GM10266 (cell line): ENCODE measurements around the gene ANKZF1.

Experiments used
- DNase-seq: peaks from one replicate; pipeline ENCODE4 v3.0.0; 2012; ENCODE audit errors: extremely low spot score
- TF ChIP-seq, protein P1 (sequence below): IDR thresholded peaks from 2 replicates; pipeline ENCODE4 v1.5.1; 2012; ENCODE audit warnings: mild to moderate bottlenecking, low read depth; ENCODE audit not compliant: control insufficient read depth, insufficient read depth; ENCODE audit errors: missing control alignments

Gene ANKZF1

GRCh38 chr2:219278655-219279150 lies 49.1 kb downstream of the ANKZF1 start:
- DNase-seq: peak; percentile 37
- TF ChIP-seq, protein P1, sequence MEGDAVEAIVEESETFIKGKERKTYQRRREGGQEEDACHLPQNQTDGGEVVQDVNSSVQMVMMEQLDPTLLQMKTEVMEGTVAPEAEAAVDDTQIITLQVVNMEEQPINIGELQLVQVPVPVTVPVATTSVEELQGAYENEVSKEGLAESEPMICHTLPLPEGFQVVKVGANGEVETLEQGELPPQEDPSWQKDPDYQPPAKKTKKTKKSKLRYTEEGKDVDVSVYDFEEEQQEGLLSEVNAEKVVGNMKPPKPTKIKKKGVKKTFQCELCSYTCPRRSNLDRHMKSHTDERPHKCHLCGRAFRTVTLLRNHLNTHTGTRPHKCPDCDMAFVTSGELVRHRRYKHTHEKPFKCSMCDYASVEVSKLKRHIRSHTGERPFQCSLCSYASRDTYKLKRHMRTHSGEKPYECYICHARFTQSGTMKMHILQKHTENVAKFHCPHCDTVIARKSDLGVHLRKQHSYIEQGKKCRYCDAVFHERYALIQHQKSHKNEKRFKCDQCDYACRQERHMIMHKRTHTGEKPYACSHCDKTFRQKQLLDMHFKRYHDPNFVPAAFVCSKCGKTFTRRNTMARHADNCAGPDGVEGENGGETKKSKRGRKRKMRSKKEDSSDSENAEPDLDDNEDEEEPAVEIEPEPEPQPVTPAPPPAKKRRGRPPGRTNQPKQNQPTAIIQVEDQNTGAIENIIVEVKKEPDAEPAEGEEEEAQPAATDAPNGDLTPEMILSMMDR: no peak

- peak; percentile 100 for DNase-seq
- TF ChIP-seq, protein P1: peak; percentile 22
Measured at GRCh38 chr2:219279151-219279915, 49.7 kb downstream of the ANKZF1 start, which contains the start of gene DNAJB2. DNAJB2 (plus strand) TSS chr2:219279366; CDS start chr2:219279834, 468 bp downstream.

GRCh38 chr2:219279916-219280516 lies 50.4 kb downstream of the ANKZF1 start:
- no peak for DNase-seq
- TF ChIP-seq, protein P1: no peak

GRCh38 chr2:219280651-219281050 lies 51.0 kb downstream of the ANKZF1 start:
- TF ChIP-seq, protein P1: no peak

GRCh38 chr2:219281588-219281987 lies 52.0 kb downstream of the ANKZF1 start:
- TF ChIP-seq, protein P1: no peak
- no peak for DNase-seq

More at GRCh38 chr2:219280651-219281050, 51.0 kb downstream of the ANKZF1 start:
- no peak for DNase-seq

GRCh38 chr2:219282375-219282774 lies 52.8 kb downstream of the ANKZF1 start:
- TF ChIP-seq, protein P1: no peak
- DNase-seq: no peak

DNA sequence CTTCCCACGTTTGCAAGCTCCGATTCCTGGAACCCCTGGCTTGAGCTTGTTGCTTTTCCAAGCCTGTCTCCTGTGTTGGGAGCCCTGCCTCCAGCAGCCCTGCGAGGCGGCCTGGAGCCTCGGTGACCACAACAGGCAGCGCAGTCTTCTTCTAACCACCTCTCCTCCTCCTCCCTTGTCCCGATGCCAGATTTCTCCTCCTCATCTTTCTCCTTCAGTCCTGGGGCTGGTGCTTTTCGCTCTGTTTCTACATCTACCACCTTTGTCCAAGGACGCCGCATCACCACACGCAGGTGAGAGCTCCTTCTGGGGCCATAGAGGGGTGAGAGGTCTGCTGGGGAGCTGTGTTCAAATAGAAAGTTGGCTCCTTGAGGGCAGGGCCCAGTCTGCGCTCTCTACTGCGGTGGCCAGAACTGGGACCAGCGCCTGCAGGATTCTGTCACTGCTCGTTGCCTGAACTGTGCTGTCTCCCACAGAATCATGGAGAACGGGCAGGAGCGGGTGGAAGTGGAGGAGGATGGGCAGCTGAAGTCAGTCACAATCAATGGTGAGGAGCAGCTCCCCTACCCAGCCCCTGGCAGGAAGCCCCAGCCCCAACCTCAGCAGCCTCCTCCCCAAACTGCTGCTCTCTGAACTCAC lies 53.5 kb downstream of the ANKZF1 start:
- DNase-seq: no peak
- TF ChIP-seq, protein P1: no peak
